Measurements from ENCODE around the gene ARL8A.
"Not testable (repeated sequence)": the region's sequence is repeated elsewhere in the genome, so short reads cannot be mapped to it uniquely, and the experiment has no call there.

Gene ARL8A

GRCh38 chr1:202133001-202133400, 11.5 kb downstream of the ARL8A start:
- DNase-seq, result no peak

- no peak for DNase-seq
Measured at GRCh38 chr1:202131956-202132821, 12.3 kb downstream of the ARL8A start.

GRCh38 chr1:202130816-202131522, 13.6 kb downstream of the ARL8A start:
- DNase-seq, result no peak

- DNase-seq, result no peak
Measured at GRCh38 chr1:202130297-202130721, 14.2 kb downstream of the ARL8A start.

- DNase-seq, result no peak
Measured at GRCh38 chr1:202129453-202130296, 14.9 kb downstream of the ARL8A start.

- no peak for DNase-seq
Measured at GRCh38 chr1:202127836-202128622, 16.5 kb downstream of the ARL8A start.

- no peak for DNase-seq
Measured at GRCh38 chr1:202127061-202127460, 17.5 kb downstream of the ARL8A start.

- DNase-seq, result no peak
Measured at GRCh38 chr1:202126426-202126825, 18.1 kb downstream of the ARL8A start.

- no peak for DNase-seq
Measured at GRCh38 chr1:202125611-202126010, 18.9 kb downstream of the ARL8A start.

GRCh38 chr1:202124142-202124541, 20.4 kb downstream of the ARL8A start:
- no peak for DNase-seq

- no peak for DNase-seq
Measured at GRCh38 chr1:202123336-202123813, 21.2 kb downstream of the ARL8A start.

GRCh38 chr1:202122639-202123335, 21.8 kb downstream of the ARL8A start, which contains the start of gene GPR37L1:
TSS of gene GPR37L1 (plus strand) at chr1:202122917. CDS start at chr1:202122964, 47 bp downstream.
- DNase-seq, result no peak

- DNase-seq, result no peak
Measured at GRCh38 chr1:202121006-202121405, 23.5 kb downstream of the ARL8A start.

GRCh38 chr1:202117898-202118371, 26.6 kb downstream of the ARL8A start:
- DNase-seq, result no peak

GRCh38 chr1:202116287-202116686, 28.2 kb downstream of the ARL8A start:
- no peak for DNase-seq

GRCh38 chr1:202113690-202114300, 30.7 kb downstream of the ARL8A start:
- no peak for DNase-seq

GRCh38 chr1:202112859-202113689, 31.5 kb downstream of the ARL8A start:
- no peak for DNase-seq

GRCh38 chr1:202111589-202111988, 32.9 kb downstream of the ARL8A start:
- DNase-seq, result not testable (repeated sequence)

GRCh38 chr1:202110977-202111376, 33.6 kb downstream of the ARL8A start:
- DNase-seq, result no peak
